COLO829 (cell line): ENCODE measurements around the gene FIGNL1.
"Not testable (repeated sequence)": the region's sequence is repeated elsewhere in the genome, so short reads cannot be mapped to it uniquely, and the experiment has no call there.

Source experiments
- DNase-seq: peaks from one replicate; pipeline ENCODE4 v3.0.0; 2012; ENCODE audit warnings: low spot score

The FIGNL1 gene

DNA sequence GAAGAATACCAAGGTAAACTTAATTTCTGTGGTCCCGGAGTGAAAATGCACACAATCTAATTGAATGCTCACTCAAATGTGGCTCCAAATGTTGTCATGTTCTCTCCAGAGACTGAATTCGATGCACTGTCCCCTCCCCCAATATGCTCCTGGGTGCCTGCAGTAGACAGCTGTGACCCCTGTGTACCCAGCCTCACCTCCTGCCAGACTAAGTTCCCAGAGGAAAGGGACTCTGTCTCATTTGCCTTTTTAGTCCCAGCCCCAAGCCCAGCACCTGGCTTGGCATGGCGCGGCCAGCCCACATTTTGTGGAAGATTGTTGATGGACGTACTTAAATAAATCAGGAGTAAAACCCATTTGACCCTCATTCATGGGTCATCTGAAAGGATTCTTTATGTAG, 21.8 kb upstream of the FIGNL1 start:
- DNase-seq: no peak

- no peak for DNase-seq
Measured at GRCh38 chr7:50470250-50471163, 20.4 kb upstream of the FIGNL1 start.

DNA sequence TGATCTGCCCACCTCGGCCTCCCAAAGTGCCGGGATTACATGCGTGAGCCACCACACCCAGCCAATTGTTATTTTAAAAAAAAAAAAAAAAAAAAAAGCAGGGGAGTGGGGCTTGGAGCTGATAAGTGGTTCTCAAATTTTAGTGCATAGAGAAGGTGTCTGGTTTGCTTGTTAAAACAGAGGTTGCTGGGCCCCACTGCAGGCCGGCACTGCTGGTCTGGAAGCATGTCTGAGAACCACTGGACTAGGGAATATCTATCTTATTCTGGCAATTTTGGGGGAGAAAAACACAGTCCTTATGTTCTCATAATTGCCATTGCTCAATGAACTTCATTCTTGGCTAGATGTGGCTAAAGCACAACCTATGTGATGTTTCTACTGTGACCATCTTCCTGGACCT, 19.0 kb upstream of the FIGNL1 start:
- no peak for DNase-seq

GRCh38 chr7:50467817-50468610, 17.9 kb upstream of the FIGNL1 start:
- DNase-seq: peak; percentile 50

DNA sequence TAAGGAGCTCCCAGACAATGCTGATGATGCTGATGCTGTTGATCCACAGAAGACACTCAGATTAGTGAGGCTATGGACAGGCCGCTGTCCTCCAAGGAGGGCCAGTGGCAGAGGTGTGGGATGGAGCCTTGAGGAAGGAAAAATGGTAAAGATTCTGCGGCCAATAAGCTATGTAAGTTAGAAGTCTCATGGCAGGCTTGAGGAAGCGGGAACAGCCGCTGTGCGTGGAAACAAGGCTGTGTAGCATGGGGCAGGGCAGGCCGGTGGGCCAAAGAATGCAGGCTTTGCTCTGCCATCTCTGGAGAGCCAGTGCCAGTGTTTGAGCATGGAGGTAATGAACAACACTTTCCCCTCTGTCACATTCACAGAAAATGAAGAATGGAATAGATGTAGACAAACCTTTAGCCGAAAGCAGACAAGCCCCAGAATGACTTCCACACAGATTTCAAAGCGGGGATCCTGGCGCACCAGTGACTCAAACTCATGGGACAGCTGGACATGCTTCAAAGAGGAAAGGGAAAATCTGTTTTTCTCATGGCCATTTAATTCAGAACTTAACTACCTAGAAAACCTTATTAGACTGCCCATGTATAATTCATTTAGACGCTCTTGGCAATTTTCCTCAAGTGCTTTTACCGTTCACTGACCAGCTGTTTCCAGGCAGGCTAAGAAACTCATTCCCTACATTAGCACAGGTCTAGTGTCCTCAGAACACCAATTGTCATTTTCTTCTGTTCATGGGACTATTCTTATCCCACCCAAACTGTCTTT, 16.9 kb upstream of the FIGNL1 start:
- no peak for DNase-seq

DNA sequence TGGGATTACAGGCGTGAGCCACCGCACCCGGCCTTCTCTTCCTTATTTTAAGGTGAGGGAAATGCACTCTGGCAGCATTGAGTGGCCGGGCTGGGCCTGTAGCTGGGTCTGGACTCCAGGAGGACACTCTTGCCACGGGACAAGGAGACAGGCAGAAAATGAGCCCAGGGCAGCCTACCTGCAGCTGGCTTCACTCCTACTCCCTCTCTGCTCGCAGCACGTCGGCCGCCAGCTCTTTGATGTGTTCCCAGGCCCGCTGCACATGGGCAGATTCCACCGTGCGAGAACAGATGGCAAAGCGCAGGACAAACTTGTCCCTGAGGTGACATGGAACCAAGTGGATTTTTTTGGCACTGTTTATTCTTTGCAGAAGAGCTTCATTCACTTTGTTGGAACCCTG, 12.9 kb upstream of the FIGNL1 start:
- no peak for DNase-seq

DNA sequence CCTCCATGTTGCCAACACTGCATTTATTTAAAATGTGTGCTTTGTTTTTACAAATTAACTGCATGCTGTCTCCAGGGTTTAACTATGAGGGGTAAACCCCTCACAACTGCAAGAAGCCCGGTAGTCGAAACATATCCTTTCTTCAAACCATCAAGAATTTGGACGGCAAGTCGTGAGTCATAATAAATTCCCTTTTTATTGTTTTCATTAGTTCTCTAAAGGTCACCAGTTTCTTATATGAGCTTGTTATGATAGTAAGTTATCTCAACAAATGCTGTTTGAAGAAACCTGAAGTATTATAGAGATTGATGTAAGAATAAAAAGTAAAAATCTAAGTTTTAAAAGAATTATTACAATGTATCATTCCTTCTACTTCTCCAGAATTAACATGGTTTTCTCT, 12.2 kb upstream of the FIGNL1 start:
- DNase-seq: no peak

DNA sequence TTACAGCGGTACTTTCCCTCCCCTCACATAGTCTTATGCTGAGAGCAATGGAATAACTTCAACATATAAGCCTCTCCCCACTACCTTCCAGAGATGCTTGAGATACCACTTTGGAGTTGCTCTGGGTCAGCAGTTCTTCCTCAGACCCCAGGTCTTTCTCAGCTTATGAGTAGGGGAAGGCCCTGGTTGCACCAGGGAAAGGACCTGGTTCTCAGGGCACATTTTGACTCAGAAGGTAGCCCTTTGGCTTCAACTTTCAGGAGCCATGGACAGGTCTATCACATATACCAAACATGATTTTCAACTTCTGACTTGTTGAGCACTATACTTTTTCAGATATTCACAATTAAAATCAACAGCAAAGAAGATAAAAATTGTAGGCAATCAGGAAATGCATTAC, 11.5 kb upstream of the FIGNL1 start:
- no peak for DNase-seq

GRCh38 chr7:50459183-50459582, 9.0 kb upstream of the FIGNL1 start:
- not testable (repeated sequence) for DNase-seq

DNA sequence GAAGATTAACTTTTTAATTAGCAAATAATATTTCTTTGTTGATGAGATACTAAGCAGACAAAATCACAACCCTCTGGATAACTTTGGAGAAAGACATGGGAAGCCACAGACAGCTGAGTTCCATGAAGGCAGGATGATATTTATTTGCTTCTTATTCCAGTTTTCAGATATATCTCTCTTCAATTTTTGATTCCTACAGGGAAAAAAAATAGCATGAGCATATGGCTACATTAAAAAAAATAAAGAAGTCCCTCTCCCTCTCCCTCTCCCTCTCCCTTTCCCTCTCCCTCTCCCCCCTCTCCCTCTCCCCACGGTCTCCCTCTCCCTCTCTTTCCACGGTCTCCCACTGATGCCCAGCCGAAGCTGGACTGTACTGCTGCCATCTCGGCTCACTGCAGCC, 8.5 kb upstream of the FIGNL1 start:
- DNase-seq: not testable (repeated sequence)

- DNase-seq: no peak
Measured at GRCh38 chr7:50456371-50457123, 6.4 kb upstream of the FIGNL1 start.

GRCh38 chr7:50455658-50456057, 5.5 kb upstream of the FIGNL1 start:
- DNase-seq: no peak

DNA sequence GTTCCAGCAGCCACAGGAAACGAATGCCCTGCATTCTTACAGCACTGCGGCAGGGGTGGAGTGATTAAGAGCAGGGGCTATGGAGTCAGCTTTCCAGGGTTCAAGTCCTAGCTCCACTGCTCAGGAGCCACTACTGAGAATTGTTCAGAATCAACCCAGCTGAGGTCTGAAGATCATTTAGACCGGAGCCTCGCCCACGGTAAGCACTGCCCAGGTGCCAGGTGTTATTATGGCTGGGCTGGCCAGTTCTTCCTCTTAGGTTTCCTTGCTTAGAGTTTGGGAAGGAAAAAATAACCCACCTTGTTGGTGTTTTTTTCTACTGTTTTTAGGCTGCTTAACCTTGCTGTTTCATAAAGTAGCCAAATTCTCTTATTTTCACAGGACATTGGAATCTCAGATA, 4.8 kb upstream of the FIGNL1 start:
- DNase-seq: no peak

GRCh38 chr7:50450590-50451032, 461 bp upstream of the FIGNL1 start:
- DNase-seq: no peak

- no peak for DNase-seq
Measured at GRCh38 chr7:50449501-50449880, 659 bp downstream of the FIGNL1 start.

- no peak for DNase-seq
Measured at GRCh38 chr7:50448823-50449222, 1.3 kb downstream of the FIGNL1 start.

DNA sequence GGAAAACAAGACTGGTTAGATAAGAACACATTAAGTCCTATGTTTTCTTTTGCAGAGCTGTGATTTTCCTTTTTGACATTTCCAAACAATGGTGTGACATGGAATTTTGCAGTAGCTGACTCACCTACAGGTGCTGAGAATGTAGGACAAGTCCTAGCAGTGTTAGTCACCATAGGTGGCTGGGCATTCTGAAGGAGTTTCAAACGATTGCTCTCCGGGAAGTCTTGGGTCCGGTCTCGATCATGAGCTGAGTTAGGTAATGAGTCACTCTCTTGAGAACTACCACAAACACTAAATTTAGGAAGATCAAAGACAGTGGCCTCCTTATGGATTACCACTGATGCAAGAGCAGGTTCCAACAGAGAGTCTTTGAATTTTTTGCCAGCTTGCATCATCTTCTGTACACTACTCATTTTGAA, 3.6 kb downstream of the FIGNL1 start:
- DNase-seq: peak; percentile 28

DNA sequence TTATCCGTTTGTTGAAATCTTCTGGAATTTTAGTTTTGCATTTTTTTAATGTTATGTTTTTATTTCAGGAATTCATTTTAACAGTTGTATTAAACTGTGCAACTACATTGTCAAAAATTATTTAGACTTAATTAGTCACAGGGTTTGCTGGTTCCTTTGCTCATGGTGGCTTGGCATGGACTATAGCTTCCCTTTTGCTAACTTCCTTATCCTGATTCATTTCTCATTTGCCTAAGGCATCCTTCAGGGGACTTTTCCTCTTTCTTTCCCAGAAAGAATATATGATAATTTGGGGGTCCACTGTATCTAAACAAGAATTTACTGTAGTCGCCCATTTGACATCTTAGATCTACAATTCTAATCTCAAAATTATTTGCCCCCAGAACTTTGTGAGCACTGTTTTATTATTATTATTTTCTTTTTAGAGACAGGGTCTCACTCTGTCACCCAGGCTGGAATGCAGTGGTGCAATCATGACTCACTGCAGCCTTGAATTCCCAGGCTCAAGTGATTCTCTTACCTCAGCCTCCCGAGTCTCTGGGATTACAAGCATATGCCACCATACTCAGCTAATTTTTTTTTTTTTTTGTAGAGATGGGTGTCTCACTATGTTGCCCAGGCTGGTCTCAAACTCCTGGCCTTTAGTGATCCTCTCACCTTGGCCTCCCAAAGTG, 13.9 kb downstream of the FIGNL1 start:
- DNase-seq: no peak

DNA sequence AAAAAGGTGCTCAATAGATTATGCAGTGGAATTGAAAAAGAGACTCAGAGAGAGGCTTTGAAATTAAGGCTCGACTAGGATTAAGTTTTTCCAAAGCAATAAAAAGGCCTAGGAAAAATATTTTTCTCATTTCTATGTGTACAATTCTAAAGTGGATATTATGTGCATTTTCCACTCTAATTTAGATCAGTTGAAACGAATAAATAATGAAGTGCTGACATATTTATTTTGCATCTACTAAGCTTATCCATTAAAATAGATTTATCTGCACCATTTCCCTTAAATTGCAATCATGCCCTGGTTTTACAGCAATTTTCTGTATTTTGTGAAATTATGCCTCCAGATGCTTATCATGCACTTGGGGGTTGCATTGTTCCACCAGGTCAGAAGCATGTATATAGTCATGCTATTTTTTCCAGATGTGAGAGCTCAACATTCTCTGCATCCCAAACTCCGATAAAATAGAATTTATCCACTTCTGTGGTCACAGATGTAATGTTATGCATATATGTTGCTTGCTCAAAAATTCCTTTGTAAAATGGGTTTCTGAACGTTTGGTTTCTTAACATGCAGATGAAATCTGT, 18.3 kb downstream of the FIGNL1 start:
- DNase-seq: no peak

- no peak for DNase-seq
Measured at GRCh38 chr7:50431316-50431715, 18.8 kb downstream of the FIGNL1 start.

DNA sequence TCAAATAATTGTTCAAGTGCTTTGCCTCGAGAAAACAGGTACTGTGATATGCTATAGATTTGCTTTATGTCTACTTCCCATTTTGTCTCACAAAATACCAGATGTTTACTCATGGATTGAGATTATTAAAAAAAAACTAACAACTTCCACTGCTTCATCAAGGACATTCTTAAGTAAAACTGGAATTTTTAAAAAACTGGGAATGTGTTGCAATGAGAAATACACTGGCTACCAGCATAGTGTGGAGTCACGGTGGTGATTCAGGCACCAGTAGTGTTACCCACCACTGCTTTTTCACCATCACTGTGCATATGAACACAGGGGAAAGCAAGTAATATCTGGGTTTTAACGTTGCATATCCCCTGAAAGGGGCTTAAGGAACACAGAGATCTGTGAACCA, 21.2 kb downstream of the FIGNL1 start:
- DNase-seq: no peak
